ENCODE data around the gene OPTN.

OPTN gene

GRCh38 chr10:13182424-13182823, 82.5 kb downstream of the OPTN start:
- no peak for DNase-seq (ENCODE audit: low spot score)
- FAIRE-seq = no peak

GRCh38 chr10:13183625-13184024, 83.7 kb downstream of the OPTN start:
- FAIRE-seq = no peak
- DNase-seq (ENCODE audit: low spot score) = no peak

- FAIRE-seq (no peak), DNase-seq (ENCODE audit: low spot score) (no peak)
Observed at GRCh38 chr10:13184276-13184675, 84.3 kb downstream of the OPTN start.

- no peak for DNase-seq (ENCODE audit: low spot score)
- FAIRE-seq = no peak
Observed at GRCh38 chr10:13184730-13185514, 85.0 kb downstream of the OPTN start.

GRCh38 chr10:13187135-13187534, 87.2 kb downstream of the OPTN start:
- FAIRE-seq = no peak
- DNase-seq (ENCODE audit: low spot score) = no peak
